GM19240 (cell line): ENCODE data around the gene CEMIP2.

ENCODE experiments used
- DNase-seq: peaks from one replicate; pipeline ENCODE4 v3.0.0; 2011; ENCODE audit warnings: low spot score; ENCODE audit not compliant: insufficient read length

CEMIP2 gene

DNA sequence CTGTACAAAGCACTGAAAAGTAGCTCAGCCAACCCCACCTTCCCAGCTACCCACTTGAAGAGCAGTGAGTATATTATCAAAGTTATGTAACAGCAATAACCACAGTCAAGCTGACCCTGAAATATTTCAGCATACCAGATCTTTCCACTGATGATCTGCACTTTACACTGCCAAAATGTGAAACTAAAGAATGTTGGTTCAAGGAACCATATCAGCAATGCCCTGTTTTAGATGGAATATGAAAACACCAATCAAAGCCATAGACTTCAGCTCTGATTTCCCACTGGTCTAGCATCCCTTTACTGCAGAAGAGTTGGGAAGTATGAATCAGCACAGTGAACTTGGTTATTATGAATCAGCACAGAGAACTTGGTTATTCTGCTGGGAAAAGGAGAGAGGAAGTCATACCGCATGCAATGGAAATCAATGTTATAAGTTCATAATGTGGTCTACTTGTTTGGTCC, 20.0 kb downstream of the CEMIP2 start:
- DNase-seq = no peak

DNA sequence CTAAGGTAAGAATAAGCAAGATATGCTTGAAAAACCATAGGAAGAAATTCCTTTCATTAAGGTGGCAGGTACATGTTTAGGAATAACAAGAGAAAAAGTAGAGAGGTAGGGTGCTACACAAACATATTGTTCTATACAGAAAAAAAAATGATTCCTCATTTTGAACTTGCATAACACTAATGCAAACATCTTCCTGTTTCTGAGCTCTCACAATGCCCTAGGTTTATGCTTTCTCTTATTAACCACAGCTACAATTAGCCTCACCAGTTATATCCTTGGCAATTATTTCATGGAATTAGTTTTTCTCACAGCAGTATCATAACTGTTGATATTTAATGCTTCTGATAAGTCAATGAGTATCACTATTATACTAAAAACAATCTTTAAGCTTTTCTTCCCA, 20.7 kb downstream of the CEMIP2 start:
- no peak for DNase-seq

DNA sequence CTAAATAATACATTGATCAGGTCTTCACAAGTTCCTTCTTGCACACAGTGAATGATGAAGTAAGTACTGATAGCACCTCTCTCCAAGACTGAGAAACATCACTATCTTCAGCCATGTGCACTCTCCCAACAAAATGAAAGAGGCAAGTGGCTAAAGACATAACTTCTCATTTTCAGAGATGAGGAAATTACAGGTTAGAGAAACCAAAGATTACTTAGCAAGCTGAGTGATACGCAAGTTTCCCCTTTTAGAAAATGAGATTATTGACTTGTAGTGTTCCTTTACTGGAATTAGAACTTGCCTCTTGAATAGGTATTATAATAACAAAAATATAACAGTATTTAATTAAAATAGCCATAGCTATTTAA, 21.6 kb downstream of the CEMIP2 start:
- DNase-seq = no peak

DNA sequence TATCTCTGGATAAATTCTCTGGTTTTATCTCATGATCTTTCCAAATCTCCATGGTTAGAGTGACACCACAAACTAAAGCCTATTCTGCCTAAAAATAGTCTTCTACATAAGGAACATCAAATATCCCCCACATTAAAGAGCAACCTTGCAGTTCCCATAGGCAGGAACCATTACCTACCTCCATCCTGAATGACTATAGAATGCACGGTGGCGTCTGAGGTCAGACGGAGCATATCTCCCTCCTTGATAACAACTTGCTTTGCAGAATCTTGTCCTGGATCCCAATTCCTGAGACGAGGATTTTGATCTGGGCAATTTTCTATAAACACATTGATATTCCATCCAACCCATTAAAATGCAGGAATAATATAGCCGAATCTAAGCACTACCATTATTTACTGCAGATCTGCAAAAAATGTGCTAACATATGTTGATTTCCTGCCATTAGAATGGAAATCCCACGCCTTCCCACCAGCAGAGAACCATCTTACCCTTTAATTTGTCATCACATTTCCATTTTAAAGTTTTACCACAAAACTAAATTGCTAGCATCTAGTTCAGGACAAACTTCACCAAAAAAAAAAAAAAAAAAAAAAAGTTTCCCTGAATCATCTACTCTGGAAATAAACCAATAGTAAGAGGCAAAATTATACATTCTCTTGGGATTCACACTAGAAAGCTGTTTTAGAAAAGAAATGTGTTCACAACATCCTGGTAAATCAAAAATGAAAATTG, 22.1 kb downstream of the CEMIP2 start:
- no peak for DNase-seq

DNA sequence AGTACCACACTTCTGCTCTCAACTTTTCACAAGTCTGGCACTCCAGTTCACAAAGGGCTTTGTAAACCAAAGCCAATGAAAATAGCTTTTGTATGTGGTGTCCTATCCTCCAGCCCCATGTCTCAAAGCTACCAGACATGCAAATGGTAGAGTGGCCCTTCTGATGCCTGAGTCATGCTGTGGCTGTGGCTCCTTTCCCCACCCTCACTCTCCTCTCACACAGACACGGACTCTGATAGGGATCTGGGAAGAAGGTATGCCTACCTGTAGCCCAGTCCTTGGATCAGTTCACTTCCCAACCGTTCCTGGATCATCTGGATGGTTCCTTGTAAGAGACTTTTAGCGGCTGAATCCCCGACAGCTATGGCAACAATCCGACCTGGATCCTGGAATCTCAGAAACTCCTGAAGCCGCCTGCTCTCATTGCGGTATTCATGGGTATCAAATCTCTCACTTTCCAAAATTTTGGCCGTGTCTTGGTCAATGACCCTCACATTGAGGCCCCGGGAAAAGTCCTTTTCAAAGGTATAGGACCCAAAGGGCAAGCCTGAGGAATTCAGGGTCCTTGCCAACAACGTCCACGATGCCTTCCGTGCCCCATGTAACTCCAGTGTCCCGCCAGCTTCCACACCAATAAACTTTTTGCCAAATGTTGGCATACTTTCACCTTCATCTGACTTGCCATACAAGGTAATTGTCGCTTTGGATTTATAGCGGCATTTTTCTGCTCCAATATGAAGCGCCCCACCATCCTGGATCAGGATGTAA, 23.4 kb downstream of the CEMIP2 start:
- no peak for DNase-seq

DNA sequence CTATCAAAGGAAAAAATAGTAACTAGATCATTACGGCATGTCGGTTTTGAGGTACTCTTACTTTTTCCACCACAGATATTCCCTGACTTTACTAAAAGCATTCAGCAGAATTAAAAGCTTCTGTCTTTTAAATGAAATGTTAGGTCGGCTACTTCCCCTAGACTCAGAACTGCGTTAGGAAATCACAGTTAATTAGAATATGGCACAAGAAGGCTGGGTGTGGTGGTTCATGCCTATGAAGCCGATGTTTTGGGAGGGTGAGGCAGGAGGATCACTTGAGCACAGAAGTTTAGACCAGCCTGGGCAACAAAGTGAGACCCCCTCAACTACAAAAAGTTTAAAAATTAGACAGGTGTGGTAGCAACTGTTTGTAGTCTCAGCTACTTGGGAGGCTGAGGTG, 24.4 kb downstream of the CEMIP2 start:
- DNase-seq = no peak

DNA sequence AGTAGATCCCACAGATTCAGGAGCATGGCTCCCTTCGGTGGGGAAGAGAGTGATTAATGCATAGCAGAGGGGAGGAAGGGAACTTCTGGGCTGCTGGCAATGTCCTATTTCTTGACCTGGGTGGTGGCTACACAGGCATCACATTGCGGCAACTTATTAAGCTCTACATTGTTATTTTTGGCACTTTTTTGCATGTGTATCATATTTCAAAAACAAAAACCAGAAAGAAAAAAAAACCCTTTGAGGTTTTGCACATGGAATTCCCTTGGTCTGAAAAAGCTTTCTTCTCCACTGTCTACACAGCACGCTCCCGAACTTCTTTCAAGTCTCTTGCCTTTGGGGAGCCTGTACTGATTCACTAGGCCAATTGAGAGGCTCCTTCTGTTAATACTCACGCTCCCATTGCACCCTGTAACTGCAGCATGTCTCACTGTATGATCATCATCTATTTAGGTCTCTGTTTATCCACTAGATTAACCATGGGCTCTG, 25.1 kb downstream of the CEMIP2 start:
- DNase-seq = no peak

DNA sequence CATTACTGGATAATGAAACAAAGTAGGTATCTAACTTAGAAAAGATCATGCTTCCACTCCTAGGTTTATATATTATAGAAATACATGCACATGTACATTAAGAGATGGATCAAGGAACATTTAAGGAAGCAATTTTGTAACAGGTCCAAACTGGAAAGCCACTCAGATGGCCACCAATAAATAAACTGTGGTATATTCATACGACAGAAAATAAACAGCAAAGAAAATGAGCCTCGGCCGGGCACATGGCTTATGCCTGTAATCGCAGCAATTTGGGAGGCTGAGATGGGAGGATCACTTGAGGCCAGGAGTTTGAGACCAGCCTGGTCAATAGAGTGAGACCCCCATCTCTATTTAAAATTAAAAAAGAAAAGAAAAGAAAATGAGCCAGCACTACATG, 25.6 kb downstream of the CEMIP2 start:
- DNase-seq = no peak

DNA sequence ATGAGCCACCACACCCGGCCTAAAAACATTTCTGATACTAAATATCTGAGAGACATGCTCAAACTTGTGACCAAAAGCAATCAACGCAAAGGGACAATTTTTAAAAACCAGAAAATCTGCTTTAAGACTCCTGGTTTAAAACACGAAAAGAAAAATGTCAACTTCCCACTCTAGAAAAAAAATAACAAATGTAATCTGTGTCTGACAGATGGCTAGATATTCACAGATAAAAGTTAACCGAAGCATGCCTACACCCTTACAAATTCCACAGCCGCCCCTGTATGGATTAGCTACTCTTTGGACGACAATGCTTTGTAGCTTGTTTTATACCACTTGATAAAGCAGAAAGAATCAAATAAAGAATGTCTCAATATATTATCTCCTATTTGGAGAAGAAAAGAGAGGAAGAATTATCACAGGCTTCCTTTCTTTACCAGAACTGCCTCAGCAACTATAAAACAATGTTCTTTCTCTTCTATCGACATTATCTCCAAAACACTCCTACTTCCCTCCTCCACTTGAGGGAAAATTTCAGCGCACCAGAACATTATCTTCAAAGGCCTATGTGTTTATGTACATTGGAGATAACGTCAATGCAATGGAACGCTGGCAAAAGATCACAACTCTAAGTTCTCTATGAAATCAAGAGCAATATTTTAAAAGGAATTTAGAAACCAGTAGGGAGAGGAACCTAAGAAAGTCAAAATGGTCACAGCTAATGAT, 26.2 kb downstream of the CEMIP2 start:
- DNase-seq = no peak

DNA sequence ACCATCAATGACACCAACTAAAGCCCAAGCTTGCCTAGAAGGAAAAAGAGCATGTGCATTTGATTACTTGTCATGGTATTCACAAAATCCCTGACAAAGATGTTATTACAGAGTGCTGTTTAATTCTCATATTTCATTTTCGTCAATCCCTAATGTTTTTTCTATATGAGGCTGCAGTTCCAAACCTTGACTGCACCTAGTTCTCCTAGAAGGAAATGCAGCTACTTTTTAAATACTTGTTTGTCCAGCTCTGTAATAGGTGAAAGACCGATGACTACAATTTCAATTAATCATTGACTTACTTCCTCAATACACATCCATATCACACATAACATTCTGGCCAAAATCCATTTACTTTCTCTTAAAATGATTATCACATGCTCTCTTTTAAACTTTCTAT, 28.1 kb downstream of the CEMIP2 start:
- no peak for DNase-seq

DNA sequence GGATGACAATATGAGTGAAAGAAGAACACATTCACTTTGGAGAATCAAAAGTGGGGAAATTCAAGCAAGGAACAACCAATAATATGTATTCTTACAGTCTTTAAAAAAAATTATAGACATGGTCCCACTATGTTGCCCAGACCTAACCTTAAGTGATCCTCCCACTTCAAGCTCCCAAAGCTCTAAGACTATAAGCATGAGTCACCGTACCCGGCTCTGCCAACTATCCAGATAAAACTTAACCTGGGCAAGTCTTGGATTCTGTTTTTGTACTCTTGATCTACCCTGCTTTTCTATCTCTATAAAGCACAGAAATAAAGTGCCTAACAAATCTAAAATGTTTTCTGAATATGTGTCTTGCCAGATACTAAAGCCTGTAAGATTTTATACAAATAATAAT, 30.9 kb downstream of the CEMIP2 start:
- DNase-seq = no peak

DNA sequence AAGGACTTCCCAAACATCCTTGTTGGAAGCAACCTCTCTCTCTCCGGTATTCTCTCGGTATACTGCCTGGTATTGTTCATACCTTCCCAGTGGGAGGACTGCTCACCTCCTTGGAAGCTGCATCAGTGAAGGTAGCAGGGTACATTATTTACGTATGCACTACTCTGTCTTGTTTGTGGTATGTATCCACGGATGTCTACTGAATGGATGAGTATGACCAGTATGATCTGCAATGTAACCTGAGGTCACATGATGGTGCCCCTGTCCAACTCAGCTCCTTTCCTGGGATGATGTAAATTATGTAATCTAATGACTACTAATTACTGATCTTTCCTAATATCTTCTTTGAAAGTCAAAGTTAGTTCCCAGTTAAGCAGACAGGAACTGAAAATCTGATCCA, 32.1 kb downstream of the CEMIP2 start:
- DNase-seq = no peak

DNA sequence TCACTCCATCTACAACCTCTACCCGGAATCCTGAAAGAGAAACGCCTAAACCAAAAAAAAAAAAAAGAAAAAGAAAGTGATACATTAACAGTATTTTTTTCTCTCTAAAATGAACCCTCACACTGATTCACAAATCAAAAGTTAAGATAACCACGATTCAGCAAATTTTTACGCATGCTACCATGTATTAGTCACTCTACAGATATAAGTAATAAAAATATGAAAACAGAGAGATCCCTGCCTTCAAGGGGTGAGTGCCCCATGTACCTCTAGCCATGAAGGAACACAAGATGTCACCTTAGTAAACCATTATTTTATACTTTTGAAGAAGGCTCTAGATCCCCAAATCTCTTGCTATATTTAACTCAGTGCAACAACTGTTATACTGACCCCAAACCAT, 33.4 kb downstream of the CEMIP2 start:
- DNase-seq = no peak

DNA sequence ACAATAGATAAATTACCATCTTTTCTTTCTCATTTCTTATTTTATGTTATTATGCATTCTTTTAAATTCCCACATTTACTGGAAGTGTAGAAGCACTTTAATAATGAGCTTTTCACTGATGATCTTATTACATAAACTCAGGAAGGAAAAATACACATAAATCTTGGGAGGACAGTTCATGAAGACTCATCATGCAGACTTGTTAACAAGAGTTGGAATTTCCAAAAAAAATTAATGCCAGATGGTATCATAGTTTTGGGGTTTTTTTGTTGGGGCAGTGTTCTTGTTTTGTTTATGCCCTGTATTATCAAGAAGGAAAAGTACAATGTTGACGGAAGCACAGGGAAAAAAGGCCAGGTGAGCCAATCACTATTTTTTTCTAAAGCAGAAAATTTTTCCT, 35.1 kb downstream of the CEMIP2 start:
- no peak for DNase-seq

DNA sequence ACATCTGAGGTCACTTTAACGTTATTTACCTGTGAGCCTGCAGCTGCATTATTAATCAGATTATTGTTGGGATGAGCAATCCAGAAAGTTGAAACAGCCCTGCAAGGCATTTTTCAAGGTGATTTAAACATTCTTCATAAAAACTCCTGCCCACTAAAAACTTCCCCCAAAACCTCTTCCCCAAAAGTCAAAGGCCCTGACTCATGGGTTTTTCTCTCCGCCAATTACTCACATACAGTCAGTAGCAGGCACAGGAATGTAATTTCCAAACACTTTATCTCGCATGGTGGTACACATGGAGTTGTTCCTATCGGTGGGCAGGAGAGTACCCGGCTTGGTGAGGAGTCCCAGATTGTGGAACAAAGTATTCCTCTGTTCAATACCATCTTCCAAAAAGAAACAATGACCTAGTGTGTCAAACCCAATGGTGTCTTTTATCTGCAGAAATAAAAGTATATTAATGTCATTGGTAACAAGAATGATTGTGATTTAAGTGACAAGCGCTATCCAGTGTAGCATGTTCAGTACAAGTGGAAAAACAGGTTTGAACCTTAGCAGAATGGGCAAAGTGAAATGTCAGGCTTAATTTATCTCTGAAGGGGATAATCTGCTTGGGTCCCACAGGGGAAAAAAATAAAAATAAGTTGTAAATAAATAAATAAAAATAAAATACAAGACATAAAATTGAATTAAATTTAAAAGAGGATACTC, 38.3 kb downstream of the CEMIP2 start:
- no peak for DNase-seq

DNA sequence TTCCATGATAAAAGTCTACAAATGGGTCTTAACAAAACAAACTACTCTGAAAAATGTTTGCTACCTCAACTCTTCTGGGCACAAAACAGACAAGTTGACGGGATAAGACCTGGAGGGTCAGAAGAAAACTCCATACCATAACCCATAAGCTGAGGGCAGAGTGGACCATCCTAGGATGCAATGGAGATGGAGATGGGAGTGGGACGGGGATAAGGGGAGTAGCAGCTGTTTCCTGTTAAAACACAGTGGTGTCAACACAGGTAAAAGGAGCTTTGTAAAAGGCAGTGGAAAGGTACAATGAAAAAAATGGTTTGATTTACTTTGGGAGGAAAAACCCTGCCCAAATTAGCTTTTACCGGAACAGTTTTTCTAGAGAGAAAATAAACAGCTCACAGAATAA, 41.6 kb downstream of the CEMIP2 start:
- DNase-seq = no peak

DNA sequence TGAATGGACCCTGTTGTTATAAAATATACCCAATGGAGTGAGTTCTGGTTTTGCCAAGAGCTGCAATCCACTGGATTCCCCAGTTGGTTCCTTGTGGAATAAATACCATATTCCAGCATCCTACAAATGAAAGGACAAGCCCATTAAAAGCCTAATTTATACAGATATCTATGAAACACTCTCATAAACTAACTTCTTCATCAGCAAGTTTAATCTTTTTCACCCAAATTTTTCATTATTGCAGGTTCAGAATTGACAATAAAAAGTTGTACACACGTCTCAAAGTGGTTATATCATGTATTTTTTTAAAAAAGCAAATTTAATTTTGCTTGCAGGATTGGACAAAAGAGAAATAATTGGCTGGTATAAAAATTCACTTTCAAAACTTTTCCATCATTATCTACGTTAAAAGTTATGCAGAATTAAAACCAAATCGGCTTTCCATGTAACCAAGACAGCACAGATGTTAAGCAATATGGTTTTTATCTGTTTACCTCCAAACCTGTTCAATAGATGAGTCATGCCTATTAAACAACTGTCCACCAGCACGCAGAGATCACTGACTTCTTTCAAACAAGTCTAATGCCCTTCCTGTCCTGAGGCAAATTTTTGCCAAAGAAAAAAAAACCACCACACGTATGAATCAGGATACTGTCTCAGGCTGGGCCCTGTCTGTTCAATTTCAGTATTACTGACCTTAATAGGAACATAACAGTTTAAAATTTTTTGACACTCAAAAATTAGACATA, 42.5 kb downstream of the CEMIP2 start:
- no peak for DNase-seq

DNA sequence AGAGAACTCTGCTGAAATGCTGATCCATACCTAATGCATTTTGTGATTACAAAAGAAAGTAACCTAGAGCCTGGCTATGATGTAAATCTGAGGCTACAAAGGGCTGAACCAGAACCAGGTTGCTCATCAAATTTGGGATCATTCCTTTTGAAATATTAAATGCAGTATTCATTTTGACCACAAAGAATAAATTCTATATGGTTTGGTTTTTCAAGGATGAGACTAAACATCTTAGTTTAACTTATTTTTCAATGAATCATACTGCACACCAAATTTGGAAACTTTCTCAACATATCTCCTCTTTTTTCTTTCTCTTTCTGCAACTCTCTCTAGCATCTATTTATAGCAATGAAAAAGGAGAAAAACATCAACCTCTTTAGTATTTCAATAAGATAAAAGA, 46.5 kb downstream of the CEMIP2 start:
- DNase-seq = no peak

DNA sequence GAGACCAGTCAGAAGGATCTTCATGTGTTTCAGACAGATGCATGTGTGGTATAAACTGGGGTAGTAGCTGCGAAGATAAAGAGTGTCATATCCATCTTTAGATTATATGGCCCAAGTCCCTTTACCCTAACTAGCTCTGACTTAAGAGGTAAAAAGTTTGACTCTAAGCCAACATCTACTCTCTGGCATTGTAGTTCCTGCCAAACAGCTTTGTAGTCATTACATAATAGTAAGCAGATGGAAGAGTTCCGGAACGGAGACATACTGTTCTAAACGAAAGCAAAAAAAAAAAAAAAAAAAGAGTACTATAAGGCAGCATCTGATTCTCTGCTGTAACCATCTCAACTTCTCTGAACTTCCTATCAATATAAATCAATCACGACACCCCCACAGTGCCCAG, 48.8 kb downstream of the CEMIP2 start:
- no peak for DNase-seq

DNA sequence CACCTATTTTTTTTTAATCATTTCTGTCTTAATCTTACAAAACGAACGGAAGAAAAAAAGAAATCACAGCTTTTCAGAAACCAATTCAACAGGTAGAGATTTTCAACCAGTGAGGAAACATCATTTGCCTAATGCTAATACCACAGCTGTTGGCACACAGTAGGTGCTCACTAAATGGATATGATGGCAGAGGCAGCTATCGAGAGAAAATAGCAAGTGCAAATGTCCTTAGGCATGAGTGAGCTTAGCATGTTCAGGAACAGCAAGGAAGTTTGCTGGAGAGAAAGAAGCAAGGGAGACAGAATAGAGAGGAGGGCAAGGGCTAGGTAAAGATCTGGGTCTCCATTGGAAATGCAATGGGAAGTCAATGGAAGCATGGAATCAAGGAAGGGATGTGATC, 49.2 kb downstream of the CEMIP2 start:
- no peak for DNase-seq
